Retina (tissue), 1 donor: ENCODE results near the gene NME2.

Experiments used
- DNase-seq: peaks from one replicate; pipeline ENCODE4 v3.0.0-alpha.2; 2016

Gene NME2

GRCh38 chr17:51214920-51215319 lies 48.7 kb downstream of the NME2 start:
- DNase-seq = no peak

DNA sequence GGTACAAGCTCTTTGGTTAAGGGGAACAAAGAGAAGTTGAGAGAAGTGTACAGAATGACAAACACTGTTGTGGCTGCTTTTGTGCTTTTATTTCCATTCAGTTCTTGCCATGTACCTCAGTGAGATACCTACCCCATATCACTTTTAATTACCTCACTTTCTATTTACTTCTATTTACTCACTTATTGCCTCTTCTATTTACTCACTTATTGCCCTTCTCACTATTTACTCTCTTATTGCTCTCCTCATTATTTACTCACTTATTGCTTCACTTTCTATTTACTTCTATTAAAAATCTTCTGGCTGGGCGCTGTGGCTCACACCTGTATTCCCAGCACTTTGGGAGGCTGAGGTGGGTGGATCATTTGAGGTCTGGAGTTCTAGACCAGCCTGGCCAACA lies 51.7 kb downstream of the NME2 start:
- no peak for DNase-seq

DNA sequence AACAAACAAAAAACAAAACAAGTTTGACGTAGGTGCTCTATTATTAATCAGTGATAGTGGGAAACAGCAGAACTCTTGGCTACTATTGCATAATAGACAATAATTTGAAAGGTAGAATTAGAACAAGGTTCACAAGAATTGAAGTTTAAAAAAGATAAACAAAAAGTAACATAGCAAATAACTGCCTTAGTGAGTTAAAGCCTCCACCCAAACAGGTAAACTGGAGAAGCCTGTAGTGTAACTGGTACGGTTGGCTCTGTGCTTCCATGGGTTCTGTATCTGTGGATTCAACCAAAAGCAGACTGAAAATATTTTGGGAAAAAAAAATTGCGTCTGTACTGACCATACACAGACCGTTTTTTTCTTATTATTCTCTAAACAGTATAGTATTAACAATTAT lies 55.1 kb downstream of the NME2 start:
- DNase-seq = no peak
